HS-5 (cell line): ENCODE measurements around the gene ELP4.
A peak's percentile ranks its signal among the peaks of the same experiment; 100 is the strongest.
"Not testable (repeated sequence)": the region's sequence is repeated elsewhere in the genome, so short reads cannot be mapped to it uniquely, and the experiment has no call there.

Experiments
- DNase-seq: peaks from one replicate; pipeline ENCODE4 v3.0.0-alpha.2; 2012; ENCODE audit warnings: low read depth

The ELP4 gene

GRCh38 chr11:31711137-31711536 is 201.6 kb downstream of the ELP4 start:
- DNase-seq, result no peak

- DNase-seq, result no peak
Observed at GRCh38 chr11:31712851-31713250, 203.3 kb downstream of the ELP4 start.

GRCh38 chr11:31714840-31715239 is 205.3 kb downstream of the ELP4 start:
- no peak for DNase-seq

GRCh38 chr11:31720225-31720624 is 210.7 kb downstream of the ELP4 start:
- no peak for DNase-seq

GRCh38 chr11:31720671-31721365 is 211.3 kb downstream of the ELP4 start:
- no peak for DNase-seq

- no peak for DNase-seq
Observed at GRCh38 chr11:31722754-31723153, 213.2 kb downstream of the ELP4 start.

GRCh38 chr11:31725176-31725575 is 215.6 kb downstream of the ELP4 start:
- DNase-seq, result no peak

- no peak for DNase-seq
Observed at GRCh38 chr11:31728432-31728831, 218.9 kb downstream of the ELP4 start.

- no peak for DNase-seq
Observed at GRCh38 chr11:31740131-31740530, 230.6 kb downstream of the ELP4 start.

- not testable (repeated sequence) for DNase-seq
Observed at GRCh38 chr11:31740731-31741368, 231.3 kb downstream of the ELP4 start.

GRCh38 chr11:31747581-31747980 is 238.0 kb downstream of the ELP4 start:
- no peak for DNase-seq

GRCh38 chr11:31757260-31757835 is 247.8 kb downstream of the ELP4 start:
- DNase-seq, result no peak

GRCh38 chr11:31761636-31762035 is 252.1 kb downstream of the ELP4 start:
- DNase-seq, result no peak

- DNase-seq, result no peak
Observed at GRCh38 chr11:31763296-31763695, 253.7 kb downstream of the ELP4 start.

GRCh38 chr11:31764261-31764660 is 254.7 kb downstream of the ELP4 start:
- no peak for DNase-seq

GRCh38 chr11:31764766-31765165 is 255.2 kb downstream of the ELP4 start:
- no peak for DNase-seq

- no peak for DNase-seq
Observed at GRCh38 chr11:31767066-31767465, 257.5 kb downstream of the ELP4 start.

- DNase-seq, result no peak
Observed at GRCh38 chr11:31767685-31768084, 258.1 kb downstream of the ELP4 start.

- DNase-seq, result no peak
Observed at GRCh38 chr11:31768749-31769640, 259.4 kb downstream of the ELP4 start.

- DNase-seq, result no peak
Observed at GRCh38 chr11:31770011-31770700, 260.6 kb downstream of the ELP4 start.

- no peak for DNase-seq
Observed at GRCh38 chr11:31772412-31772811, 262.8 kb downstream of the ELP4 start.

- peak; percentile 78 for DNase-seq
Observed at GRCh38 chr11:31779374-31779791, 269.8 kb downstream of the ELP4 start.
